H1 (cell line): ENCODE data around the gene HS6ST3. TPM values are rescaled to one million over a fixed set of nuclear protein-coding genes. Genes with fewer than 3 reads are reported as not detected.

Source experiments
- JUND ChIP-seq: IDR thresholded peaks from 2 replicates; pipeline ENCODE4 v1.6.1; 2011; ENCODE audit warnings: mild to moderate bottlenecking, improper control_type of control experiment, low read length
- RAD21 ChIP-seq, 2 experiments: IDR thresholded peaks in 1 of 2; conservative IDR thresholded peaks in 1 of 2; 2 replicates each; pipeline ENCODE4 v1.6.1; 2011; ENCODE audit warnings: low read depth in 2 of 2, low read length in 2 of 2, improper control_type of control experiment in 1 of 2, inconsistent platforms in 1 of 2, mild to moderate bottlenecking in 1 of 2, moderate library complexity in 1 of 2
- polyA plus RNA-seq, 7 experiments: library from polyadenylated mRNA; depleted of rRNA in 3 of 7; stranded (reverse) in 5 of 7; unstranded in 2 of 7; fragments of >200 nt in 5 of 7; fragments of 200-250 nt in 2 of 7; gene quantifications; 1 replicate in 5 of 7; 2 replicates in 1 of 7; 4 replicates in 1 of 7; pipeline versions ENCODE4 v1.2.1 to v1.2.3, GENCODE V29; 2011 to 2013; ENCODE audit warnings: missing spikeins in 2 of 7, mixed read lengths in 2 of 7
- total RNA-seq: library from RNA; stranded (reverse); fragmentation: NEBNext Ultra II Directional; extraction: Animal tissue kit (Norgen Biotek cat#: 25700); gene quantifications from 2 replicates; pipeline ENCODE4 v1.2.1, GENCODE V29; 2021

Gene HS6ST3
- total and polyA plus RNA-seq, 2 of the 8 experiments (the other 6 are each of a cell fraction or from before 2014, with no cell fraction given), result 0.45 to 1.2 TPM

DNA sequence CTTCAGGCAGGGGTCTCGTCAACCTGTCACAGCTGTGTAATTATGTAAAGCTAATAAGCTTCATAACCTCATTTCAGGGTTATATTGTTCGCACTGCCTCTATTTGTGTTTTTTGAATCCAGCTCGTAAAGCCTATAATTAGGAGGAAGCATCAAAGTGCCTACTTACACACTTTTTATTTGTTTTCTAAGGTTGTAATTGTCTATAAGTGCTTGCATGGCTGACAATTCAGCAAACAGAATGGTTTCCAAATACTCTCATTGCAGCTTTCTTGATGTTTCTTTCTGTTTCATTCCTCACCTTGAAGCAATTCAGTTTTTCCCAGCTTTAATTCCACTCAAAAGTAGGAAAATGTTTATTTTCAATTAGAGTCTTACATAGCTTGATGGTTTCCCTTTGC, 336.3 kb downstream of the HS6ST3 start (continued):
- TF ChIP-seq RAD21 (IDR thresholded peaks at IDR 0.05 in 1 of 2, conservative IDR thresholded peaks at IDR 0.05 in 1 of 2; ENCODE audit: low read depth in 2 of 2, low read length in 2 of 2) (no peak), JUND (no peak)
- TF ChIP-seq, all 59 proteins: peak for 0
